GM23338 (cell line): ENCODE measurements around the gene IL1A. TPM values are rescaled to one million over a fixed set of nuclear protein-coding genes. Genes with fewer than 3 reads are reported as not detected.

ENCODE experiments used
- ATAC-seq: fragments of 200-7000 bp; cut with Tn5 transposase; 3 replicates; pipeline ENCODE4 v1.9.1; 2020
- DNase-seq: peaks from one replicate; pipeline ENCODE4 v3.0.0-alpha.2; 2015; ENCODE audit warnings: low spot score
- H2AFZ ChIP-seq: fragments of 200-600 bp; sonication (generic); 2 replicates; pipeline ENCODE4 v1.8.0; 2016; ENCODE audit warnings: antibody characterized with exemption, mild to moderate bottlenecking, moderate library complexity
- H3F3A ChIP-seq: fragments of 200-600 bp; sonication (generic); replicated peaks from 2 replicates; pipeline ENCODE4 v1.8.0; 2017; ENCODE audit warnings: antibody characterized with exemption, mixed run types, low read depth
- H3K27ac ChIP-seq: fragments of 200-600 bp; sonication (generic); 2 replicates; pipeline ENCODE4 v1.6.1; 2016; ENCODE audit warnings: low read depth
- H3K27me3 ChIP-seq: fragments of 200-600 bp; sonication (generic); 2 replicates; pipeline ENCODE4 v1.8.0; 2016; ENCODE audit warnings: mild to moderate bottlenecking, mixed run types, moderate library complexity; ENCODE audit not compliant: insufficient read depth
- H3K36me3 ChIP-seq: fragments of 200-600 bp; sonication (generic); 2 replicates; pipeline ENCODE4 v1.8.0; 2016; ENCODE audit warnings: mild to moderate bottlenecking; ENCODE audit not compliant: insufficient read depth
- H3K4me1 ChIP-seq: fragments of 200-600 bp; sonication (generic); 2 replicates; pipeline ENCODE4 v1.8.0; 2016; ENCODE audit warnings: mild to moderate bottlenecking, moderate library complexity; ENCODE audit not compliant: insufficient read depth
- H3K4me2 ChIP-seq: fragments of 200-600 bp; sonication (generic); 2 replicates; pipeline ENCODE4 v1.7.1; 2017; ENCODE audit warnings: mixed run types
- H3K4me3 ChIP-seq: fragments of 200-600 bp; sonication (generic); 2 replicates; pipeline ENCODE4 v1.6.1; 2016; ENCODE audit warnings: mixed run types
- H3K79me2 ChIP-seq: fragments of 200-600 bp; sonication (generic); replicated peaks from 2 replicates; pipeline ENCODE4 v1.8.0; 2017; ENCODE audit warnings: mild to moderate bottlenecking; ENCODE audit not compliant: insufficient read depth
- H3K9me2 ChIP-seq: fragments of 200-600 bp; sonication (generic); 2 replicates; pipeline ENCODE4 v1.8.0; 2017; ENCODE audit not compliant: insufficient read depth
- H4K20me1 ChIP-seq: fragments of 200-600 bp; sonication (generic); replicated peaks from 2 replicates; pipeline ENCODE4 v1.8.0; 2017; ENCODE audit warnings: mild to moderate bottlenecking; ENCODE audit not compliant: insufficient read depth
- H3K27ac Mint-ChIP-seq: 2 replicates; pipeline ENCODE4 v1.8.0; 2020; ENCODE audit warnings: inconsistent platforms, mild to moderate bottlenecking, moderate library complexity, mixed read lengths
- H3K27me3 Mint-ChIP-seq: 3 replicates; pipeline ENCODE4 v1.8.0; 2022; ENCODE audit warnings: low read depth, mild to moderate bottlenecking, moderate library complexity, mixed read lengths, inconsistent platforms; ENCODE audit not compliant: insufficient read depth, poor library complexity
- H3K36me3 Mint-ChIP-seq: 3 replicates; pipeline ENCODE4 v1.8.0; 2021; ENCODE audit warnings: low read depth, mild to moderate bottlenecking, inconsistent platforms, moderate library complexity, mixed read lengths
- H3K4me1 Mint-ChIP-seq: 3 replicates; pipeline ENCODE4 v1.8.0; 2020; ENCODE audit warnings: mild to moderate bottlenecking, inconsistent platforms, mixed read lengths
- H3K4me3 Mint-ChIP-seq: 3 replicates; pipeline ENCODE4 v1.8.0; 2021; ENCODE audit warnings: moderate library complexity, mild to moderate bottlenecking, inconsistent platforms, mixed read lengths
- H3K9me3 Mint-ChIP-seq: 3 replicates; pipeline ENCODE4 v1.8.0; 2020; ENCODE audit warnings: moderate library complexity, mild to moderate bottlenecking, inconsistent platforms, mixed read lengths
- CREB1 ChIP-seq: fragments of 250-450 bp; sonication (Bioruptor Pico); IDR thresholded peaks from 2 replicates; pipeline ENCODE4 v1.5.0; 2020; ENCODE audit warnings: low read depth, mild to moderate bottlenecking, moderate library complexity
- EZH2 ChIP-seq: fragments of 200-600 bp; sonication (generic); IDR thresholded peaks from one replicate; pipeline ENCODE4 v1.8.0; 2017; ENCODE audit warnings: antibody characterized with exemption, mild to moderate bottlenecking, low read depth; ENCODE audit not compliant: unreplicated experiment
- EZH2phosphoT487 ChIP-seq: fragments of 200-600 bp; sonication (generic); IDR thresholded peaks from one replicate; pipeline ENCODE4 v1.8.1; 2018; ENCODE audit warnings: antibody characterized with exemption; ENCODE audit not compliant: unreplicated experiment
- JUNB ChIP-seq: IDR thresholded peaks from one replicate; pipeline ENCODE4 v1.6.1; 2016; ENCODE audit warnings: antibody characterized with exemption; ENCODE audit not compliant: unreplicated experiment
- NANOG ChIP-seq: IDR thresholded peaks from 2 replicates; pipeline ENCODE4 v1.6.1; 2016; ENCODE audit warnings: antibody characterized with exemption, borderline replicate concordance
- POLR2AphosphoS5 ChIP-seq: IDR thresholded peaks from 2 replicates; pipeline ENCODE4 v1.6.1; 2016; ENCODE audit warnings: antibody characterized with exemption, low read depth
- REST ChIP-seq: IDR thresholded peaks from one replicate; pipeline ENCODE4 v1.6.1; 2018; ENCODE audit warnings: antibody characterized with exemption; ENCODE audit not compliant: unreplicated experiment
- ZNF114 ChIP-seq: fragments of 250-450 bp; sonication (Bioruptor Pico); IDR thresholded peaks from 2 replicates; pipeline ENCODE4 v1.5.0; 2020; ENCODE audit warnings: mild to moderate bottlenecking, moderate library complexity
- ZNF331 ChIP-seq: fragments of 250-450 bp; sonication (Bioruptor Pico); IDR thresholded peaks from 2 replicates; pipeline ENCODE4 v1.5.0; 2020; ENCODE audit warnings: low read depth, mild to moderate bottlenecking, moderate library complexity
- polyA plus RNA-seq: library from polyadenylated mRNA; unstranded; fragments of >200 nt; fragmentation: Nextera tagmentation; extraction: Ambion mirVana; gene quantifications from 2 replicates; pipeline ENCODE4 v1.2.1, GENCODE V29; 2016
- total RNA-seq: library from RNA; depleted of rRNA; stranded (reverse); fragments of >200 nt; shearing (Covaris generic); gene quantifications from 2 replicates; pipeline ENCODE4 v1.2.3, GENCODE V29; 2014
- TF ChIP-seq, protein P1 (sequence below): IDR thresholded peaks from 2 replicates; pipeline ENCODE4 v1.6.1; 2016; ENCODE audit warnings: antibody characterized with exemption
- TF ChIP-seq, protein P2 (sequence below): fragments of 250-450 bp; sonication (Bioruptor Pico); IDR thresholded peaks from 2 replicates; pipeline ENCODE4 v1.5.0; 2020; ENCODE audit warnings: mild to moderate bottlenecking, moderate library complexity
- TF ChIP-seq, protein P3 (sequence below), 2 experiments: fragments of 200-600 bp in 1 of 2; sonication (generic) in 1 of 2; conservative IDR thresholded peaks; 2 replicates each; pipeline versions ENCODE4 v1.5.1 to v1.6.1; 2016 to 2017; ENCODE audit warnings: antibody characterized with exemption in 2 of 2, low read depth in 2 of 2, mild to moderate bottlenecking in 2 of 2, moderate library complexity in 1 of 2

IL1A gene
- total and polyA plus RNA-seq, 2 experiments from 2014 or later: 0.65 to 0.73 TPM

GRCh38 chr2:112782234-112782799 lies 2.0 kb downstream of the IL1A start:
- peaks cover 6% of the 10 kb centered on the region for H3K27me3 Mint-ChIP-seq
- peaks cover 26% of the 10 kb centered on the region for H3K4me1 Mint-ChIP-seq

More at GRCh38 chr2:112782234-112782799, 2.0 kb downstream of the IL1A start:
- peaks cover 16% of the 10 kb centered on the region for H3K9me2 ChIP-seq
- H3K27me3 ChIP-seq: no peaks in the 10 kb centered on the region
- no peak for DNase-seq
- H3K4me2 ChIP-seq: no peak overlapping the region
- H3K4me3 ChIP-seq: no peak overlapping the region
- no peaks in the 10 kb centered on the region for H3K36me3 ChIP-seq
- no peaks in the 10 kb centered on the region for H3K36me3 Mint-ChIP-seq
- H3K4me1 ChIP-seq: peaks cover 22% of the 10 kb centered on the region
- H3K9me3 Mint-ChIP-seq: no peaks in the 10 kb centered on the region
- H3K79me2 ChIP-seq: no peaks in the 10 kb centered on the region
- TF ChIP-seq, protein P1, sequence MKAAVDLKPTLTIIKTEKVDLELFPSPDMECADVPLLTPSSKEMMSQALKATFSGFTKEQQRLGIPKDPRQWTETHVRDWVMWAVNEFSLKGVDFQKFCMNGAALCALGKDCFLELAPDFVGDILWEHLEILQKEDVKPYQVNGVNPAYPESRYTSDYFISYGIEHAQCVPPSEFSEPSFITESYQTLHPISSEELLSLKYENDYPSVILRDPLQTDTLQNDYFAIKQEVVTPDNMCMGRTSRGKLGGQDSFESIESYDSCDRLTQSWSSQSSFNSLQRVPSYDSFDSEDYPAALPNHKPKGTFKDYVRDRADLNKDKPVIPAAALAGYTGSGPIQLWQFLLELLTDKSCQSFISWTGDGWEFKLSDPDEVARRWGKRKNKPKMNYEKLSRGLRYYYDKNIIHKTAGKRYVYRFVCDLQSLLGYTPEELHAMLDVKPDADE: no peak
- TF ChIP-seq ZNF331 (no peak), ZNF114 (CRISPR knock-in tag) (no peak), CREB1 (CRISPR knock-in tag) (no peak), REST (no peak), EZH2 (no peak), EZH2phosphoT487 (no peak), JUNB (no peak), NANOG (no peak), POLR2AphosphoS5 (no peak)
- TF ChIP-seq, protein P2, sequence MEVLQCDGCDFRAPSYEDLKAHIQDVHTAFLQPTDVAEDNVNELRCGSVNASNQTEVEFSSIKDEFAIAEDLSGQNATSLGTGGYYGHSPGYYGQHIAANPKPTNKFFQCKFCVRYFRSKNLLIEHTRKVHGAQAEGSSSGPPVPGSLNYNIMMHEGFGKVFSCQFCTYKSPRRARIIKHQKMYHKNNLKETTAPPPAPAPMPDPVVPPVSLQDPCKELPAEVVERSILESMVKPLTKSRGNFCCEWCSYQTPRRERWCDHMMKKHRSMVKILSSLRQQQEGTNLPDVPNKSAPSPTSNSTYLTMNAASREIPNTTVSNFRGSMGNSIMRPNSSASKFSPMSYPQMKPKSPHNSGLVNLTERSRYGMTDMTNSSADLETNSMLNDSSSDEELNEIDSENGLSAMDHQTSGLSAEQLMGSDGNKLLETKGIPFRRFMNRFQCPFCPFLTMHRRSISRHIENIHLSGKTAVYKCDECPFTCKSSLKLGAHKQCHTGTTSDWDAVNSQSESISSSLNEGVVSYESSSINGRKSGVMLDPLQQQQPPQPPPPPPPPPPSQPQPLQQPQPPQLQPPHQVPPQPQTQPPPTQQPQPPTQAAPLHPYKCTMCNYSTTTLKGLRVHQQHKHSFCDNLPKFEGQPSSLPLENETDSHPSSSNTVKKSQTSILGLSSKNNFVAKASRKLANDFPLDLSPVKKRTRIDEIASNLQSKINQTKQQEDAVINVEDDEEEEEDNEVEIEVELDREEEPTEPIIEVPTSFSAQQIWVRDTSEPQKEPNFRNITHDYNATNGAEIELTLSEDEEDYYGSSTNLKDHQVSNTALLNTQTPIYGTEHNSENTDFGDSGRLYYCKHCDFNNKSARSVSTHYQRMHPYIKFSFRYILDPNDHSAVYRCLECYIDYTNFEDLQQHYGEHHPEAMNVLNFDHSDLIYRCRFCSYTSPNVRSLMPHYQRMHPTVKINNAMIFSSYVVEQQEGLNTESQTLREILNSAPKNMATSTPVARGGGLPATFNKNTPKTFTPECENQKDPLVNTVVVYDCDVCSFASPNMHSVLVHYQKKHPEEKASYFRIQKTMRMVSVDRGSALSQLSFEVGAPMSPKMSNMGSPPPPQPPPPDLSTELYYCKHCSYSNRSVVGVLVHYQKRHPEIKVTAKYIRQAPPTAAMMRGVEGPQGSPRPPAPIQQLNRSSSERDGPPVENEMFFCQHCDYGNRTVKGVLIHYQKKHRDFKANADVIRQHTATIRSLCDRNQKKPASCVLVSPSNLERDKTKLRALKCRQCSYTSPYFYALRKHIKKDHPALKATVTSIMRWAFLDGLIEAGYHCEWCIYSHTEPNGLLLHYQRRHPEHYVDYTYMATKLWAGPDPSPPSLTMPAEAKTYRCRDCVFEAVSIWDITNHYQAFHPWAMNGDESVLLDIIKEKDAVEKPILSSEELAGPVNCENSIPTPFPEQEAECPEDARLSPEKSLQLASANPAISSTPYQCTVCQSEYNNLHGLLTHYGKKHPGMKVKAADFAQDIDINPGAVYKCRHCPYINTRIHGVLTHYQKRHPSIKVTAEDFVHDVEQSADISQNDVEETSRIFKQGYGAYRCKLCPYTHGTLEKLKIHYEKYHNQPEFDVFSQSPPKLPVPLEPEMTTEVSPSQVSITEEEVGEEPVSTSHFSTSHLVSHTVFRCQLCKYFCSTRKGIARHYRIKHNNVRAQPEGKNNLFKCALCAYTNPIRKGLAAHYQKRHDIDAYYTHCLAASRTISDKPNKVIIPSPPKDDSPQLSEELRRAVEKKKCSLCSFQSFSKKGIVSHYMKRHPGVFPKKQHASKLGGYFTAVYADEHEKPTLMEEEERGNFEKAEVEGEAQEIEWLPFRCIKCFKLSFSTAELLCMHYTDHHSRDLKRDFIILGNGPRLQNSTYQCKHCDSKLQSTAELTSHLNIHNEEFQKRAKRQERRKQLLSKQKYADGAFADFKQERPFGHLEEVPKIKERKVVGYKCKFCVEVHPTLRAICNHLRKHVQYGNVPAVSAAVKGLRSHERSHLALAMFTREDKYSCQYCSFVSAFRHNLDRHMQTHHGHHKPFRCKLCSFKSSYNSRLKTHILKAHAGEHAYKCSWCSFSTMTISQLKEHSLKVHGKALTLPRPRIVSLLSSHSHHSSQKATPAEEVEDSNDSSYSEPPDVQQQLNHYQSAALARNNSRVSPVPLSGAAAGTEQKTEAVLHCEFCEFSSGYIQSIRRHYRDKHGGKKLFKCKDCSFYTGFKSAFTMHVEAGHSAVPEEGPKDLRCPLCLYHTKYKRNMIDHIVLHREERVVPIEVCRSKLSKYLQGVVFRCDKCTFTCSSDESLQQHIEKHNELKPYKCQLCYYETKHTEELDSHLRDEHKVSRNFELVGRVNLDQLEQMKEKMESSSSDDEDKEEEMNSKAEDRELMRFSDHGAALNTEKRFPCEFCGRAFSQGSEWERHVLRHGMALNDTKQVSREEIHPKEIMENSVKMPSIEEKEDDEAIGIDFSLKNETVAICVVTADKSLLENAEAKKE (CRISPR knock-in tag): no peak
- TF ChIP-seq, protein P3, sequence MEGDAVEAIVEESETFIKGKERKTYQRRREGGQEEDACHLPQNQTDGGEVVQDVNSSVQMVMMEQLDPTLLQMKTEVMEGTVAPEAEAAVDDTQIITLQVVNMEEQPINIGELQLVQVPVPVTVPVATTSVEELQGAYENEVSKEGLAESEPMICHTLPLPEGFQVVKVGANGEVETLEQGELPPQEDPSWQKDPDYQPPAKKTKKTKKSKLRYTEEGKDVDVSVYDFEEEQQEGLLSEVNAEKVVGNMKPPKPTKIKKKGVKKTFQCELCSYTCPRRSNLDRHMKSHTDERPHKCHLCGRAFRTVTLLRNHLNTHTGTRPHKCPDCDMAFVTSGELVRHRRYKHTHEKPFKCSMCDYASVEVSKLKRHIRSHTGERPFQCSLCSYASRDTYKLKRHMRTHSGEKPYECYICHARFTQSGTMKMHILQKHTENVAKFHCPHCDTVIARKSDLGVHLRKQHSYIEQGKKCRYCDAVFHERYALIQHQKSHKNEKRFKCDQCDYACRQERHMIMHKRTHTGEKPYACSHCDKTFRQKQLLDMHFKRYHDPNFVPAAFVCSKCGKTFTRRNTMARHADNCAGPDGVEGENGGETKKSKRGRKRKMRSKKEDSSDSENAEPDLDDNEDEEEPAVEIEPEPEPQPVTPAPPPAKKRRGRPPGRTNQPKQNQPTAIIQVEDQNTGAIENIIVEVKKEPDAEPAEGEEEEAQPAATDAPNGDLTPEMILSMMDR (conservative IDR thresholded peaks at IDR 0.05; ENCODE audit: low read depth in 2 of 2): no peak
- no peak overlapping the region for H3K4me3 Mint-ChIP-seq
- ATAC-seq: no peak
- H3K27ac ChIP-seq: no peak overlapping the region
- no peak overlapping the region for H3K27ac Mint-ChIP-seq
- H2AFZ ChIP-seq: no peak overlapping the region
- H3F3A ChIP-seq: no peaks in the 10 kb centered on the region
- H4K20me1 ChIP-seq: no peaks in the 10 kb centered on the region
